HepG2 (cell line): Measurements from ENCODE around the gene NTPCR.

Source experiments
- HINFP ChIP-seq: sonication (generic); formaldehyde crosslinking; IDR thresholded peaks from 2 replicates; pipeline ENCODE4 v1.4.0; 2020; ENCODE audit warnings: low read depth, mild to moderate bottlenecking, missing genetic modification reagents
- KLF13 ChIP-seq: sonication (generic); formaldehyde crosslinking; IDR thresholded peaks from 2 replicates; pipeline ENCODE4 v1.4.0; 2020; ENCODE audit warnings: mild to moderate bottlenecking, missing genetic modification reagents
- NR2F6 ChIP-seq, 2 experiments: IDR thresholded peaks; 2 replicates each; pipeline ENCODE4 v1.6.1; 2016; ENCODE audit warnings: antibody characterized with exemption in 1 of 2, mild to moderate bottlenecking in 1 of 2
- STAG1 ChIP-seq: sonication (generic); formaldehyde crosslinking; IDR thresholded peaks from 2 replicates; pipeline ENCODE4 v1.4.0; 2020; ENCODE audit warnings: missing genetic modification reagents
- ZNF639 ChIP-seq: conservative IDR thresholded peaks from 2 replicates; pipeline ENCODE4 v1.6.1; 2018; ENCODE audit warnings: missing genetic modification reagents
- TF ChIP-seq, protein P1 (sequence below): sonication (generic); formaldehyde crosslinking; IDR thresholded peaks from 2 replicates; pipeline ENCODE4 v1.4.0; 2020; ENCODE audit warnings: mild to moderate bottlenecking, low read depth, missing genetic modification reagents
- TF ChIP-seq, protein P2 (sequence below): sonication (generic); formaldehyde crosslinking; IDR thresholded peaks from 2 replicates; pipeline ENCODE4 v1.5.0; 2020; ENCODE audit warnings: mild to moderate bottlenecking, missing genetic modification reagents, moderate library complexity

DNA sequence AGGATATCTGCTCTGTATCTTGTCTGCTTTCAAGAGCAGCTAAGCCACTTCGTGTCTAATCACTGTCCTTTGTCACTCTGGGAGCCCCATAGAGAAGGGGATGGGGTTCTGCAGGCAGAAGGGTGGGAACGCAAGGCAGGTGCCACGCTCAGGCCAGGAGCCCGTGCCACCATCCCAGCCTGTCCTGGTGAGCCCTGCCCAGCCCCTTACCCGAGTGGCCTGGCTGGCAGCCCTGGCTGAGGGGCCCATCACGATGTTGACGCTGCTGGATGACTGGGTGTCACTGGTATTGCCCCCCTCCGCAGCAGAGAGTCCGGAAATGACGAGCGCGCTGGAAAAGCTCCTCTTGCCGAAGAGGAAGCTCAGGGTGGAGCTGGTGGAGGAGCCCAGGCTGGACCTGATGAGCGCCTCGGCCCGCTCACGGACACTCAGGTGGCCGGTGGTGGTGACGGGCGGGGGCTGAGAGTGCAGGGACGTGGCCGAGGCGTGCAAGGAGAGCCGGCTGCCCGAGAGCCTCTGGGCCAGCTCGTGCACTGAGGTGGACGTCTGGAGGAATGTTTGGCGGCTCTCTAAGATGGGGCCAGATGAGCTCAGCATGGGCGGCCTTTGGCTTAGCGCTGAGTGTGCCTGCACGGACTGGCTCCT lies 35.6 kb downstream of the NTPCR start:
- TF ChIP-seq STAG1 (CRISPR knock-in tag) (no peak), HINFP (no peak), KLF13 (CRISPR knock-in tag) (no peak), ZNF639 (CRISPR knock-in tag) (no peak), NR2F6 (IDR thresholded peaks at IDR 0.05) (no peak), NR2F6 (CRISPR knock-in tag; IDR thresholded peaks at IDR 0.05) (no peak)
- TF ChIP-seq, protein P1, sequence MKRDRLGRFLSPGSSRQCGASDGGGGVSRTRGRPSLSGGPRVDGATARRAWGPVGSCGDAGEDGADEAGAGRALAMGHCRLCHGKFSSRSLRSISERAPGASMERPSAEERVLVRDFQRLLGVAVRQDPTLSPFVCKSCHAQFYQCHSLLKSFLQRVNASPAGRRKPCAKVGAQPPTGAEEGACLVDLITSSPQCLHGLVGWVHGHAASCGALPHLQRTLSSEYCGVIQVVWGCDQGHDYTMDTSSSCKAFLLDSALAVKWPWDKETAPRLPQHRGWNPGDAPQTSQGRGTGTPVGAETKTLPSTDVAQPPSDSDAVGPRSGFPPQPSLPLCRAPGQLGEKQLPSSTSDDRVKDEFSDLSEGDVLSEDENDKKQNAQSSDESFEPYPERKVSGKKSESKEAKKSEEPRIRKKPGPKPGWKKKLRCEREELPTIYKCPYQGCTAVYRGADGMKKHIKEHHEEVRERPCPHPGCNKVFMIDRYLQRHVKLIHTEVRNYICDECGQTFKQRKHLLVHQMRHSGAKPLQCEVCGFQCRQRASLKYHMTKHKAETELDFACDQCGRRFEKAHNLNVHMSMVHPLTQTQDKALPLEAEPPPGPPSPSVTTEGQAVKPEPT (CRISPR knock-in tag), result no peak
- TF ChIP-seq, protein P2, sequence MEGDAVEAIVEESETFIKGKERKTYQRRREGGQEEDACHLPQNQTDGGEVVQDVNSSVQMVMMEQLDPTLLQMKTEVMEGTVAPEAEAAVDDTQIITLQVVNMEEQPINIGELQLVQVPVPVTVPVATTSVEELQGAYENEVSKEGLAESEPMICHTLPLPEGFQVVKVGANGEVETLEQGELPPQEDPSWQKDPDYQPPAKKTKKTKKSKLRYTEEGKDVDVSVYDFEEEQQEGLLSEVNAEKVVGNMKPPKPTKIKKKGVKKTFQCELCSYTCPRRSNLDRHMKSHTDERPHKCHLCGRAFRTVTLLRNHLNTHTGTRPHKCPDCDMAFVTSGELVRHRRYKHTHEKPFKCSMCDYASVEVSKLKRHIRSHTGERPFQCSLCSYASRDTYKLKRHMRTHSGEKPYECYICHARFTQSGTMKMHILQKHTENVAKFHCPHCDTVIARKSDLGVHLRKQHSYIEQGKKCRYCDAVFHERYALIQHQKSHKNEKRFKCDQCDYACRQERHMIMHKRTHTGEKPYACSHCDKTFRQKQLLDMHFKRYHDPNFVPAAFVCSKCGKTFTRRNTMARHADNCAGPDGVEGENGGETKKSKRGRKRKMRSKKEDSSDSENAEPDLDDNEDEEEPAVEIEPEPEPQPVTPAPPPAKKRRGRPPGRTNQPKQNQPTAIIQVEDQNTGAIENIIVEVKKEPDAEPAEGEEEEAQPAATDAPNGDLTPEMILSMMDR, result no peak
